ENCODE measurements around the gene MAP3K7.

Gene MAP3K7

DNA sequence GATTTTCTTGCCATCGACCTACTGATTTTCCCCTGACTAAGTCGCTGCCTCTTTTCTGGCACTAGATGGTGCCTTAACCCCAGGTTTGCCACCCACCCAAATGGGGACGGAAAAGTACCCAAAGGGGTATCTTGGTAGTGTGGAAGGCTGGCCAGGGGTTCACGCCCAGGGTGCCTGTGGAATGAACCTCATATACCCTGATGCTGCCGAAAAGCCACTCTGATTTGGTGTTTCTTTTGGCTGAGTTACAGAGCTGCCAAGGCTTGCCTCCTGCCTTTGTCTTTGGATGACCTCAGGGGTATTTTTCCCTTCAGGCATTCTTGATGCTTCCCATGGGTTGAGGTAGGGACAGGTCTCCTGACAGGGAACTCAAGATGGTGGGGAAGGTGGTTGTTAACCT lies 78.1 kb downstream of the MAP3K7 start:
- DNase-seq (ENCODE audit: extremely low spot score) = no peak
- ChIA-PET CTCF (no interaction called here), POLR2A (no interaction called here)
- no peak for TF ChIP-seq FOXM1 (IDR thresholded peaks at IDR 0.05; ENCODE audit: borderline replicate concordance)
- TF ChIP-seq LEF1 (IDR thresholded peaks at IDR 0.05; ENCODE audit: borderline replicate concordance) = no peak
- no peak for TF ChIP-seq FOXA1 (IDR thresholded peaks at IDR 0.05)
- TF ChIP-seq CTBP1 (IDR thresholded peaks at IDR 0.05; ENCODE audit: borderline replicate concordance) = no peak
- TF ChIP-seq ZNF384 (IDR thresholded peaks at IDR 0.05) = no peak
- no peak for TF ChIP-seq TARDBP (IDR thresholded peaks at IDR 0.05)
- TF ChIP-seq, protein P1, sequence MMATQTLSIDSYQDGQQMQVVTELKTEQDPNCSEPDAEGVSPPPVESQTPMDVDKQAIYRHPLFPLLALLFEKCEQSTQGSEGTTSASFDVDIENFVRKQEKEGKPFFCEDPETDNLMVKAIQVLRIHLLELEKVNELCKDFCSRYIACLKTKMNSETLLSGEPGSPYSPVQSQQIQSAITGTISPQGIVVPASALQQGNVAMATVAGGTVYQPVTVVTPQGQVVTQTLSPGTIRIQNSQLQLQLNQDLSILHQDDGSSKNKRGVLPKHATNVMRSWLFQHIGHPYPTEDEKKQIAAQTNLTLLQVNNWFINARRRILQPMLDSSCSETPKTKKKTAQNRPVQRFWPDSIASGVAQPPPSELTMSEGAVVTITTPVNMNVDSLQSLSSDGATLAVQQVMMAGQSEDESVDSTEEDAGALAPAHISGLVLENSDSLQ (IDR thresholded peaks at IDR 0.05) = no peak
- no peak for TF ChIP-seq L3MBTL2 (conservative IDR thresholded peaks at IDR 0.05)
- no peak for TF ChIP-seq HDGF (IDR thresholded peaks at IDR 0.05; ENCODE audit: borderline replicate concordance)
- TF ChIP-seq ELF4 (IDR thresholded peaks at IDR 0.05) = no peak
- TF ChIP-seq NFRKB (IDR thresholded peaks at IDR 0.05) = no peak
- no peak for TF ChIP-seq SUZ12 (IDR thresholded peaks at IDR 0.05)
- no peak for TF ChIP-seq BHLHE40 (IDR thresholded peaks at IDR 0.05; ENCODE audit: borderline replicate concordance)

DNA sequence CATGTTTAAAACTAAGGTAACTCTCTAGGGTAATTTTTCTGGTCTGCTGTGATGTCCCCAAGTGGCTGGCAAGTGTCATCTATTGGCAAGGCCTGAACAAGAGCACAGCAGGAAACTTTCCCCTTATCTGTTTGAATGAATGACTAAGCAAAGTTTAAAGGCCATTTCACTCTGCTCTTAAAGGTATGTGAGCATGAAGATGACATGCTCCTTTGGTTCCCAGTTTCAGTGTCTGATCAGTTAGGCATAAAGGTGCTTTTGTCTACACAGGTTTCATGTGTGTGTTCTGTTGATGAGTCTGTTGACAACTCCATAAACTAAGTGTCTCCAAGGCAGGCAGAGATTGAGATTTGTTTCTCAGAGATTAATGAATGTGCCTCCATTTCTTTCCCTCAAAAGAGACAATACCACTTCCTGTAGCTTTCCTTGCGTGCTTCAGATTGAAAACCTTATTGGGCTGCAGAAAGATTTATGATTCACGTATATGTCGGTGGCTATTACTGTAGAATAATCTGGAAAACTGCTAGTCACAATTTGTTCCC lies 83.9 kb downstream of the MAP3K7 start:
- TF ChIP-seq ARNT (IDR thresholded peaks at IDR 0.05) (no peak), SP1 (IDR thresholded peaks at IDR 0.05) (no peak), LEF1 (IDR thresholded peaks at IDR 0.05; ENCODE audit: borderline replicate concordance) (no peak), ZNF384 (IDR thresholded peaks at IDR 0.05) (no peak), HDGF (IDR thresholded peaks at IDR 0.05; ENCODE audit: borderline replicate concordance) (no peak), FOXM1 (IDR thresholded peaks at IDR 0.05; ENCODE audit: borderline replicate concordance) (no peak), SUZ12 (IDR thresholded peaks at IDR 0.05) (no peak), TARDBP (IDR thresholded peaks at IDR 0.05) (no peak), BHLHE40 (IDR thresholded peaks at IDR 0.05; ENCODE audit: borderline replicate concordance) (no peak), FOXA1 (IDR thresholded peaks at IDR 0.05) (no peak), ELF4 (IDR thresholded peaks at IDR 0.05) (no peak)
- TF ChIP-seq, protein P1 (IDR thresholded peaks at IDR 0.05) = no peak
- ChIA-PET POLR2A (interaction anchor here (0.6 kb wide), 1 partner anchor 208 kb away, joined by 3 read pairs; no protein-coding TSS in a partner anchor), CTCF (no interaction called here)
- DNase-seq (ENCODE audit: extremely low spot score) = no peak

DNA sequence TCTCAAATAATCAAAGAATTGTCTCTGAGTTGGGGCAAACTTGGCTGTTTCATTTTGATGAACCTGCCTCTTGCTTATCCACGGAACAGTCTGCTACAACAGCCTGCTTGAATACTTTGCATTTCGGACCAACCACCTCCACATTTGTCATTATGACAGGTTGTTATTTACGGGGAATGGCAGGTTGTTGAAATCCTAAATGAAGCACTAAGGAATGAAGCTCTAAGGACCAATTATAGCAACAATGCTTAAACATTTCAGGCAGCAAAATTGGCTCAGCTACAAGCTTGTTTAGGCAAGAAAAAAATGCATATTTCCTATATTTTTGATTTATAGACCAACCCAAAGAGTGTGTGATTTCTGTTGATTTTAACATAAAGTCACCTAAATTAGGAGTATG lies 84.5 kb downstream of the MAP3K7 start:
- no peak for TF ChIP-seq CTBP1 (IDR thresholded peaks at IDR 0.05; ENCODE audit: borderline replicate concordance)
- no peak for TF ChIP-seq TARDBP (IDR thresholded peaks at IDR 0.05)
- TF ChIP-seq FOXK2 (IDR thresholded peaks at IDR 0.05) = no peak
- no peak for TF ChIP-seq NFRKB (IDR thresholded peaks at IDR 0.05)
- no peak for TF ChIP-seq BHLHE40 (IDR thresholded peaks at IDR 0.05; ENCODE audit: borderline replicate concordance)
- TF ChIP-seq ZNF384 (IDR thresholded peaks at IDR 0.05) = no peak
- no peak for TF ChIP-seq L3MBTL2 (conservative IDR thresholded peaks at IDR 0.05)
- TF ChIP-seq FOXM1 (IDR thresholded peaks at IDR 0.05; ENCODE audit: borderline replicate concordance) = no peak
- TF ChIP-seq HDGF (IDR thresholded peaks at IDR 0.05; ENCODE audit: borderline replicate concordance) = no peak
- no peak for TF ChIP-seq ARNT (IDR thresholded peaks at IDR 0.05)
- no peak for TF ChIP-seq SP1 (IDR thresholded peaks at IDR 0.05)
- CTCF ChIA-PET = interaction anchor here (1.0 kb wide), 1 partner anchor 562 kb away, joined by 4 read pairs; no protein-coding TSS in a partner anchor
- POLR2A ChIA-PET = interaction anchor here (0.6 kb wide), 1 partner anchor 209 kb away, joined by 3 read pairs; no protein-coding TSS in a partner anchor
- no peak for DNase-seq (ENCODE audit: extremely low spot score)

DNA sequence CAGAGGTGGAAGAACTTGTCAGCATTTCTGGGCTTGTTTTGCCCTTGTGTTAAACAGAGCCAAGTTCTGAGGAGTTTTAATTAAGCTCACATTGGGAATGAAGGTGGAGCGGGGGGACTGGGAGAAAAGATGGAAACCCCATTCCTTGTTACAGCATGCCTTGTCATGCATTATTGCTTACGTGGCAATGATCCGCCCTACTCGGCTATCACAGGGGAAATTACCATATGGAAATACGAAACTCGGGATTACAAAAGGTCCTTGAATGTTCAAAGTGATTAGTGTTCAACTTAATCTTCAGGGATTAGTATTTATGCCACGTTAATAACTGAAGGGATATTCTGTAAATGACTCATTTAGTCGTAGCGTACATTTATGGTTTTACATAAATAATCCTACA lies 86.4 kb downstream of the MAP3K7 start:
- ChIA-PET POLR2A (no interaction called here), CTCF (no interaction called here)
- DNase-seq (ENCODE audit: extremely low spot score) = no peak
- no peak for TF ChIP-seq NFRKB (IDR thresholded peaks at IDR 0.05)
- no peak for TF ChIP-seq FOXA1 (IDR thresholded peaks at IDR 0.05)
- TF ChIP-seq ELF4 (IDR thresholded peaks at IDR 0.05) = no peak
- TF ChIP-seq, protein P1 (IDR thresholded peaks at IDR 0.05) = no peak
- TF ChIP-seq TARDBP (IDR thresholded peaks at IDR 0.05) = no peak
- TF ChIP-seq CTBP1 (IDR thresholded peaks at IDR 0.05; ENCODE audit: borderline replicate concordance) = no peak
- TF ChIP-seq SP1 (IDR thresholded peaks at IDR 0.05) = no peak
- no peak for TF ChIP-seq LEF1 (IDR thresholded peaks at IDR 0.05; ENCODE audit: borderline replicate concordance)
- no peak for TF ChIP-seq SUZ12 (IDR thresholded peaks at IDR 0.05)
- no peak for TF ChIP-seq ARNT (IDR thresholded peaks at IDR 0.05)
- TF ChIP-seq FOXM1 (IDR thresholded peaks at IDR 0.05; ENCODE audit: borderline replicate concordance) = no peak
- TF ChIP-seq L3MBTL2 (conservative IDR thresholded peaks at IDR 0.05) = no peak
- no peak for TF ChIP-seq FOXK2 (IDR thresholded peaks at IDR 0.05)
- no peak for TF ChIP-seq HDGF (IDR thresholded peaks at IDR 0.05; ENCODE audit: borderline replicate concordance)
- TF ChIP-seq ZNF384 (IDR thresholded peaks at IDR 0.05) = no peak
- TF ChIP-seq BHLHE40 (IDR thresholded peaks at IDR 0.05; ENCODE audit: borderline replicate concordance) = no peak

DNA sequence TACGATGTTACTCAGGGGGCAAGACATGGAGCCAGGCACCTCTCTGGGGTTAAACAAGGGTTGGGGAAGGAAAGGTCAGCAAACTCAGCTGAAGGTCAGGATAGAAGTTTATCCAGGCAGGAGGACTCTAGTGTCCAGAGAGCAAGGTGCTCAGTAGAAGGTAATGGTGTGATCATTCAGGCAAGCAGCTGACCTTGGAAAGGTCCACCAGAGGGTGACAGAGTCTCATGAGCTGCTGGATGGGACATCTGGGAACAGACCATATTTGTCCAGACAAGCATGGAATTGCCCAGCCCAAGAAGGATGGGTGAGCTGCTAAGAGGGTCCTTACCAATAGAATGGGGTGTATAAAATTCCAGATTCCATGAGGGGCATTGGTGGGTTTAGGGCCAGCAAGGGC lies 89.5 kb downstream of the MAP3K7 start:
- peak; percentile 36 for DNase-seq (ENCODE audit: extremely low spot score)

DNA sequence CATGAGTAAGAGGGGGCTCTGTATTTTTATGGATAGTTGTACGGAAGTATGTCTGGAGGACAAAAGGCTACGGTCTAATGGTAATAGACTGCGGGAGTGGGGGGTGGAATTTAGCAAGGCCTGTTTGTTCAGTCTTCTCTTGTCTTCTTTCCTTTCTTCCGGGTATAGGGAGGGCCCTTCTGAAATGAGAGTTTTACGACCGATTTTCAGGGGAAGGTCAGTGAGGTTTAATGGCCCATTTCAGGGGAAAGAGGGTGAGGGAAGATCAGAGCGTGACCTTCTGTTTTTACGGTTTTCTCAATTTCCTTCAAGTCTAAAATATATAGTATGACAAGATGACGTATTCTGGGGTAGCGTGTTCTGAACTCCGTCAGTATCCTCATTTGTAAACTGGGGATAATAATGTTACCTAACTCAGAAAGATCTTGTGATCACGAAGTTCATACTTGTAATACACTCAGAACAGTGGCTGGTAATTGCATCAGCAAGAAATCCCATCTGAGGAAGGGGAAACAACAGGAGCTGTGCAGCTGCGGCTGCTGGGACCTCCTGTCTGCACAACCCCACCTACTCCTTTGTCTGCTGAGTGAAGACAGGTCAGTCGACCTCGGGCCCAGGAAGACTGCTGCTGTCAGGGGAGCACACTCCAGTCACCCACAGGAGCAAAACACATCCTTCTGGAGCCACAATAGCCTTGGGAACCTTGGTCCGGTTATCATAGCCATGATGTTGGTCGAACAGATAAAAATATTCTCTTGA lies 90.4 kb downstream of the MAP3K7 start:
- CTCF ChIA-PET = no interaction called here
- no peak for DNase-seq (ENCODE audit: extremely low spot score)
- TF ChIP-seq ARNT (IDR thresholded peaks at IDR 0.05) = no peak
- TF ChIP-seq SP1 (IDR thresholded peaks at IDR 0.05) = no peak
- TF ChIP-seq FOXK2 (IDR thresholded peaks at IDR 0.05) = no peak
- TF ChIP-seq CTBP1 (IDR thresholded peaks at IDR 0.05; ENCODE audit: borderline replicate concordance) = no peak
- TF ChIP-seq TARDBP (IDR thresholded peaks at IDR 0.05) = no peak
- TF ChIP-seq, protein P1 (IDR thresholded peaks at IDR 0.05) = no peak
- no peak for TF ChIP-seq LEF1 (IDR thresholded peaks at IDR 0.05; ENCODE audit: borderline replicate concordance)
- no peak for TF ChIP-seq SUZ12 (IDR thresholded peaks at IDR 0.05)
- no peak for TF ChIP-seq FOXM1 (IDR thresholded peaks at IDR 0.05; ENCODE audit: borderline replicate concordance)
- TF ChIP-seq ELF4 (IDR thresholded peaks at IDR 0.05) = no peak
- no peak for TF ChIP-seq NFRKB (IDR thresholded peaks at IDR 0.05)
- no peak for TF ChIP-seq ZNF384 (IDR thresholded peaks at IDR 0.05)
- POLR2A ChIA-PET = no interaction called here

More for the DNA sequence above, 89.5 kb downstream of the MAP3K7 start:
- ChIA-PET POLR2A (interaction anchor here (1.4 kb wide), 1 partner anchor 90 kb away, joined by 4 read pairs; no protein-coding TSS in a partner anchor), CTCF (interaction anchor here (0.7 to 1.0 kb wide), 3 partner anchors 18 to 235 kb away, joined by 3 to 4 read pairs (median 4); no protein-coding TSS in a partner anchor)
- TF ChIP-seq ELF4 (IDR thresholded peaks at IDR 0.05) = no peak

Measured in HEK293T (cell line).